ENCODE data around the gene PTPRT. TPM values are rescaled to one million over a fixed set of nuclear protein-coding genes. Genes with fewer than 3 reads are reported as not detected.

Gene PTPRT
- total RNA-seq, 1 experiment from 2014 or later: not detected

DNA sequence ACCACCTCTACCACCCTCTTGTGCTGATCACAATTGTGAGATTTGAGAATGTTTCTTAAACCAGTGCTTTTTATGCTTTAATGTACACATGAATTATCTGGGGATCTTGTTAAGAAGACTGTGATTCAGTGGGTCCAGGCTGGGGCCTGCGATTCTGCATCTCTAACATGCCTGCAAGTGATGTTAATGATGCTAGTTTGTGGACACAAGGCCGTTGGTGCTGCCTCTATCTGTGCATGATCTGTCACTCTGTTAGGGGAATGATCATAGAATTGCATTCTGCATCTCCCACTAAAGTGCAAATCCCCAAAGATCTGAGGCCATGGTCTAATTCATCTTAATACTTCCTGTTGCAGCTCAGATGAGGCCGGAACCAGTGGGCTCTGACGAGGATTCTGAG is 746.5 kb downstream of the PTPRT start:
- Histone ChIP-seq H4K20me1 (ENCODE audit: insufficient read depth) (no peaks in the 10 kb centered on the region), H3K79me2 (ENCODE audit: insufficient read depth, low read length) (no peaks in the 10 kb centered on the region), H3K9me2 (ENCODE audit: insufficient read depth) (no peaks in the 10 kb centered on the region), H3K36me3 (ENCODE audit: control insufficient read depth in 1 of 2, insufficient read depth in 2 of 2, low read length in 2 of 2) (no peaks in the 10 kb centered on the region), H3K4me3 (replicated peaks in 1 of 2; ENCODE audit: low read depth in 1 of 2, low read length in 2 of 2) (no peak overlapping the region), H3K9me3 (ENCODE audit: control insufficient read depth in 1 of 2, insufficient read depth in 1 of 2, low read depth in 1 of 2, low read length in 2 of 2) (peaks cover 4 to 26% of the 10 kb centered on the region in 2 experiments; a peak in 2 of 4 replicates), H3K27me3 (ENCODE audit: insufficient read depth, low read length) (no peaks in the 10 kb centered on the region), H3K4me1 (ENCODE audit: control insufficient read depth in 1 of 2, insufficient read depth in 2 of 2, low read length in 2 of 2) (no peaks in the 10 kb centered on the region), H2AFZ (ENCODE audit: low read depth, low read length, poor library complexity, severe bottlenecking) (no peak overlapping the region), H3K27ac (ENCODE audit: low read depth, low read length) (no peak overlapping the region), H3K9ac (ENCODE audit: low read length) (no peak overlapping the region), H3K4me2 (ENCODE audit: low read length) (no peak overlapping the region)
- intact Hi-C loops (cut with micrococcal nuclease): no loop called here
- DNase-seq (ENCODE audit: low read depth, low spot score): no peak
- no TSS peak for BruUV-seq (replicated peaks)
- ATAC-seq: no peak
- TF ChIP-seq EZH2phosphoT487 (IDR thresholded peaks at IDR 0.05; ENCODE audit: borderline replicate concordance) (no peak), SIN3A (IDR thresholded peaks at IDR 0.05; ENCODE audit: low read depth) (no peak)
- TF ChIP-seq, protein P1, sequence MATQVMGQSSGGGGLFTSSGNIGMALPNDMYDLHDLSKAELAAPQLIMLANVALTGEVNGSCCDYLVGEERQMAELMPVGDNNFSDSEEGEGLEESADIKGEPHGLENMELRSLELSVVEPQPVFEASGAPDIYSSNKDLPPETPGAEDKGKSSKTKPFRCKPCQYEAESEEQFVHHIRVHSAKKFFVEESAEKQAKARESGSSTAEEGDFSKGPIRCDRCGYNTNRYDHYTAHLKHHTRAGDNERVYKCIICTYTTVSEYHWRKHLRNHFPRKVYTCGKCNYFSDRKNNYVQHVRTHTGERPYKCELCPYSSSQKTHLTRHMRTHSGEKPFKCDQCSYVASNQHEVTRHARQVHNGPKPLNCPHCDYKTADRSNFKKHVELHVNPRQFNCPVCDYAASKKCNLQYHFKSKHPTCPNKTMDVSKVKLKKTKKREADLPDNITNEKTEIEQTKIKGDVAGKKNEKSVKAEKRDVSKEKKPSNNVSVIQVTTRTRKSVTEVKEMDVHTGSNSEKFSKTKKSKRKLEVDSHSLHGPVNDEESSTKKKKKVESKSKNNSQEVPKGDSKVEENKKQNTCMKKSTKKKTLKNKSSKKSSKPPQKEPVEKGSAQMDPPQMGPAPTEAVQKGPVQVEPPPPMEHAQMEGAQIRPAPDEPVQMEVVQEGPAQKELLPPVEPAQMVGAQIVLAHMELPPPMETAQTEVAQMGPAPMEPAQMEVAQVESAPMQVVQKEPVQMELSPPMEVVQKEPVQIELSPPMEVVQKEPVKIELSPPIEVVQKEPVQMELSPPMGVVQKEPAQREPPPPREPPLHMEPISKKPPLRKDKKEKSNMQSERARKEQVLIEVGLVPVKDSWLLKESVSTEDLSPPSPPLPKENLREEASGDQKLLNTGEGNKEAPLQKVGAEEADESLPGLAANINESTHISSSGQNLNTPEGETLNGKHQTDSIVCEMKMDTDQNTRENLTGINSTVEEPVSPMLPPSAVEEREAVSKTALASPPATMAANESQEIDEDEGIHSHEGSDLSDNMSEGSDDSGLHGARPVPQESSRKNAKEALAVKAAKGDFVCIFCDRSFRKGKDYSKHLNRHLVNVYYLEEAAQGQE (IDR thresholded peaks at IDR 0.05; ENCODE audit: low read depth): no peak
- ChIA-PET CTCF (no interaction called here), RAD21 (ENCODE audit: low non-redundant PET in 1 of 2, low total read pairs in 2 of 2, uncharacterized antibody in 2 of 2, unreplicated experiment in 2 of 2) (no interaction called here), POLR2A (no interaction called here)

DNA sequence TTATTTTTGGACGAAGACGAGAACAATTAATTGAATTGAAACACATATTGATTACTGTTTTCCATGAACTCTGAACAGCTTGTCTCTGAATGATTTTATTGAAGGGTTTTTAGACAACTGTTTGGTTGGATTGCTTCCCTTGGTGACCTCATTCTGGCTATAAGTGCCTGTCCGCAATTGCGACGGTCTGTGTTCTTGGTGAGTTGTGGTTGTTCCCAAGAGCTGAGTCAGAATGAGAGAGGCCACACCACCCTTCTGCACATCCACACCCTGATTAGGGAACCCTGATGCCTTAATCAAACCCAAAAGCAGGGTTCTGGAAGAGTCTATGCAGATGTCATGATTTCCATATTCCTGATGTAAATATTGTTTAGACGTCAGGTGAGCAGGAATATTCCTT is 747.0 kb downstream of the PTPRT start:
- RAD21 ChIA-PET (ENCODE audit: low non-redundant PET in 1 of 2, low total read pairs in 2 of 2, uncharacterized antibody in 2 of 2, unreplicated experiment in 2 of 2): no interaction called here
- Histone ChIP-seq H3K4me3 (replicated peaks in 1 of 2; ENCODE audit: low read depth in 1 of 2, low read length in 2 of 2) (no peak overlapping the region), H3K79me2 (ENCODE audit: insufficient read depth, low read length) (no peaks in the 10 kb centered on the region), H3K9me3 (ENCODE audit: control insufficient read depth in 1 of 2, insufficient read depth in 1 of 2, low read depth in 1 of 2, low read length in 2 of 2) (peaks cover 4 to 29% of the 10 kb centered on the region in 2 experiments; a peak in 2 of 4 replicates), H3K36me3 (ENCODE audit: control insufficient read depth in 1 of 2, insufficient read depth in 2 of 2, low read length in 2 of 2) (no peaks in the 10 kb centered on the region), H3K9ac (ENCODE audit: low read length) (no peak overlapping the region), H2AFZ (ENCODE audit: low read depth, low read length, poor library complexity, severe bottlenecking) (no peak overlapping the region), H3K9me2 (ENCODE audit: insufficient read depth) (no peaks in the 10 kb centered on the region), H3K4me1 (ENCODE audit: control insufficient read depth in 1 of 2, insufficient read depth in 2 of 2, low read length in 2 of 2) (no peaks in the 10 kb centered on the region), H3K4me2 (ENCODE audit: low read length) (no peak overlapping the region), H3K27ac (ENCODE audit: low read depth, low read length) (no peak overlapping the region), H4K20me1 (ENCODE audit: insufficient read depth) (no peaks in the 10 kb centered on the region), H3K27me3 (ENCODE audit: insufficient read depth, low read length) (no peaks in the 10 kb centered on the region)
- DNase-seq (ENCODE audit: low read depth, low spot score) (no peak), ATAC-seq (no peak)
- POLR2A ChIA-PET: no interaction called here
- no TSS peak for BruUV-seq (replicated peaks)
- intact Hi-C loops (cut with micrococcal nuclease): no loop called here
- TF ChIP-seq SRF (IDR thresholded peaks at IDR 0.05; ENCODE audit: low read depth) (no peak), CBX3 (IDR thresholded peaks at IDR 0.05; ENCODE audit: low read depth) (no peak), JUND (IDR thresholded peaks at IDR 0.05) (no peak), ELF1 (IDR thresholded peaks at IDR 0.05; ENCODE audit: borderline replicate concordance, low read depth) (no peak), RAD21 (IDR thresholded peaks at IDR 0.05; ENCODE audit: low read depth) (no peak), CEBPB (IDR thresholded peaks at IDR 0.05; ENCODE audit: low read depth) (no peak), EGR1 (IDR thresholded peaks at IDR 0.05; ENCODE audit: low read depth) (no peak)
- CTCF ChIA-PET: no interaction called here

All from HCT116 (cell line).